B cell (primary cell): ENCODE data around the gene LY9. TPM values are rescaled to one million over a fixed set of nuclear protein-coding genes. Genes with fewer than 3 reads are reported as not detected.
"Not testable (repeated sequence)": the region's sequence is repeated elsewhere in the genome, so short reads cannot be mapped to it uniquely, and the experiment has no call there.

Experiments
- ATAC-seq: fragments of 200-7000 bp; cut with Tn5 transposase; one replicate; pipeline ENCODE4 v1.10.0; 2021; ENCODE audit warnings: low read depth, mild to moderate bottlenecking, moderate number of reproducible peaks, moderate library complexity
- CTCF ChIA-PET: fragments of 350-600 bp; sonication (Branson Sonifier 250); formaldehyde crosslinking; loops from one replicate; lab custom pipeline; 2021; ENCODE audit warnings: antibody characterized with exemption, inconsistent platforms; lab: Charles Lee
- POLR2A ChIA-PET: fragments of 350-600 bp; sonication (Branson Sonifier 250); formaldehyde crosslinking; loops from one replicate; lab custom pipeline; 2021; ENCODE audit warnings: antibody characterized with exemption; lab: Charles Lee
- DNase-seq: peaks from one replicate; pipeline ENCODE4 v3.0.0; 2013
- H2AFZ ChIP-seq: 2 replicates; pipeline ENCODE4 v1.6.1; 2012; ENCODE audit warnings: mild to moderate bottlenecking, low read depth, low read length; ENCODE audit not compliant: insufficient read depth, poor library complexity, severe bottlenecking
- H3K27ac ChIP-seq, 2 donors: 1 replicate in 1 of 2; 2 replicates in 1 of 2; pipeline ENCODE4 v1.5.1; 2012 to 2013; ENCODE audit warnings: low read length in 2 of 2, mild to moderate bottlenecking in 2 of 2, moderate library complexity in 1 of 2
- H3K27me3 ChIP-seq, 4 experiments: fragments of 200-600 bp in 1 of 4; sonication (generic) in 1 of 4; replicated peaks in 1 of 4; 1 replicate in 2 of 4; 2 replicates in 2 of 4; pipeline versions ENCODE4 v1.6.1 to v1.7.0; 2013 to 2016; ENCODE audit warnings: low read length in 3 of 4, mild to moderate bottlenecking in 2 of 4, mixed read lengths in 1 of 4, moderate library complexity in 1 of 4; ENCODE audit not compliant: insufficient read depth in 4 of 4, control insufficient read depth in 3 of 4; ENCODE audit errors: control extremely low read depth in 1 of 4
- H3K36me3 ChIP-seq, 2 experiments: replicated peaks in 1 of 2; 1 replicate in 1 of 2; 2 replicates in 1 of 2; pipeline versions ENCODE4 v1.6.1 to v1.7.1; 2013; ENCODE audit warnings: low read length in 1 of 2; ENCODE audit not compliant: insufficient read depth in 2 of 2, control insufficient read depth in 1 of 2; ENCODE audit errors: control extremely low read depth in 1 of 2, extremely low read depth in 1 of 2
- H3K4me1 ChIP-seq, 2 donors: fragments of 200-600 bp in 1 of 2; sonication (generic) in 1 of 2; 1 replicate in 1 of 2; 2 replicates in 1 of 2; pipeline versions ENCODE4 v1.5.1 to v1.6.1; 2013 to 2017; ENCODE audit warnings: low read length in 2 of 2; ENCODE audit not compliant: control insufficient read depth in 2 of 2, insufficient read depth in 2 of 2
- H3K4me2 ChIP-seq: replicated peaks from 2 replicates; pipeline ENCODE3; 2012; ENCODE audit warnings: mild to moderate bottlenecking, low read depth, low read length; ENCODE audit not compliant: poor library complexity, severe bottlenecking
- H3K4me3 ChIP-seq, 5 experiments: fragments of 200-600 bp in 1 of 5; sonication (generic) in 1 of 5; 1 replicate in 3 of 5; 2 replicates in 2 of 5; pipeline versions ENCODE4 v1.5.1 to v1.7.0; 2011 to 2016; ENCODE audit warnings: low read length in 4 of 5, mild to moderate bottlenecking in 4 of 5, low read depth in 2 of 5, control low read depth in 1 of 5, moderate library complexity in 1 of 5; ENCODE audit not compliant: insufficient read depth in 1 of 5; ENCODE audit errors: control extremely low read depth in 1 of 5, extremely low read depth in 1 of 5
- H3K79me2 ChIP-seq: fragments of 200-600 bp; sonication (generic); one replicate; pipeline ENCODE4 v1.6.0; 2016; ENCODE audit warnings: low read length; ENCODE audit not compliant: control insufficient read depth, insufficient read depth
- H3K9ac ChIP-seq: fragments of 200-600 bp; sonication (generic); 2 replicates; pipeline ENCODE4 v1.6.1; 2017; ENCODE audit warnings: mild to moderate bottlenecking, low read length, moderate library complexity
- H3K9me3 ChIP-seq, 3 donors: one replicate each; pipeline versions ENCODE4 v1.6.1 to v1.7.1; 2013; ENCODE audit warnings: low read length in 2 of 3; ENCODE audit not compliant: control insufficient read depth in 2 of 3, insufficient read depth in 1 of 3; ENCODE audit errors: control extremely low read depth in 1 of 3
- H4K20me1 ChIP-seq: 2 replicates; pipeline ENCODE4 v1.6.0; 2012; ENCODE audit warnings: mild to moderate bottlenecking, low read length; ENCODE audit not compliant: insufficient read depth, control insufficient read depth, poor library complexity, severe bottlenecking
- H3K27ac Mint-ChIP-seq: one replicate; pipeline ENCODE4 v1.8.0; 2021; ENCODE audit warnings: mixed read lengths
- H3K27me3 Mint-ChIP-seq: one replicate; pipeline ENCODE4 v1.8.0; 2021; ENCODE audit warnings: mixed read lengths
- H3K4me1 Mint-ChIP-seq: one replicate; pipeline ENCODE4 v1.8.0; 2021; ENCODE audit warnings: mixed read lengths
- H3K4me3 Mint-ChIP-seq: one replicate; pipeline ENCODE4 v1.8.0; 2021; ENCODE audit warnings: mixed read lengths
- H3K9me3 Mint-ChIP-seq: one replicate; pipeline ENCODE4 v1.8.0; 2022; ENCODE audit warnings: mixed read lengths; ENCODE audit not compliant: insufficient read depth
- EZH2 ChIP-seq: IDR thresholded peaks from 2 replicates; pipeline ENCODE4 v1.6.1; 2012; ENCODE audit warnings: borderline replicate concordance, low read depth, mild to moderate bottlenecking, moderate library complexity, low read length; ENCODE audit not compliant: insufficient read depth, poor library complexity, severe bottlenecking
- WGBS: methylation state at CpG from one replicate; pipeline ENCODE4 v1.1.5; 2013; ENCODE audit warnings: missing lambda C conversion rate; ENCODE audit not compliant: insufficient coverage; 5-methylcytosine and 5-hydroxymethylcytosine counted together
- intact Hi-C: fragments of 100-400 bp; cut with micrococcal nuclease; formaldehyde crosslinking; loops from one replicate; pipeline ENCODE4 v1.10.0; 2022
- polyA plus RNA-seq: library from polyadenylated mRNA; depleted of rRNA; stranded (reverse); fragments of >200 nt; gene quantifications from 2 replicates; pipeline ENCODE4 v1.2.3, GENCODE V29; 2012
- total RNA-seq, 2 donors: library from RNA; stranded (reverse); fragments of 120-200 nt in 1 of 2; gene quantifications; 1 replicate in 1 of 2; 2 replicates in 1 of 2; pipeline versions ENCODE4 v1.2.3 to v1.2.4, GENCODE V29; 2013 to 2022
- TF ChIP-seq, protein P1 (sequence below): fragments of 200-600 bp; IDR thresholded peaks from one replicate; pipeline ENCODE4 v1.8.0; 2022; ENCODE audit warnings: antibody characterized with exemption, mild to moderate bottlenecking

The LY9 gene
- total and polyA plus RNA-seq, 2 donors (not counting 1 experiment from before 2014, with no cell fraction given): 252 to 365 TPM

DNA sequence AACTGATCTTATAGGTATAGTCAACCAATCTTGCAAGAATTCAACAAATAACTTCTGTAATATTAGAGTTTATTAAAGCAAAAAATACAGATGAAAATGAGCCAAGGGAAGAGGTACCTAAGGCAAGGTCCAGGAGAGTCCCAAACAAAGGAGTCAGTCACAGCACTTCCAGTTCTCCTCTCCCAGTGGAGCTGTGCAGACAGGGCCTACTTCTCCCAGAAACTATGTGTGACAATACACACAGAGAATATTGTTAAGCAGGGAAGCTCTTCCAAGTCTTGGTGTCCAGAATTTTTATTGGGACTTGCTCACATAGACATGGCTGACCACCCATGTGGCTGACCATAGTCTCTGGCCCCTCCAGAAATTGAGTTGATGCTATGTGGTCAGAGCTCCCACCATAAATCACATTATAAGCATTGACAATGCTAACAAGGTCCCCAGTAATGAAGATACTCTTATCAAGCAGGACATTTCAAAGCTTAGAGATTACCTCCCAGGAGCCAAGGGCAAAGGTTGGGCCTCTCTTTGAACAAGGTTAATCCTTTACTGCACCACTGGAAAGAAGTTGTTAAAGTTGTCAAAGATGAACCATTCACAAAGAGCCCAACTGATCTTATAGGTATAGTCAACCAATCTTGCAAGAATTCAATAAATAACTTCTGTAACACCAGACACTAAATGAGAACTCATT lies 70.2 kb downstream of the LY9 start:
- Histone ChIP-seq H3K9ac (no peak overlapping the region), H3K4me1 (peaks cover 19 to 23% of the 10 kb centered on the region in 2 donors), H3K27me3 (no peaks in the 10 kb centered on the region), H2AFZ (no peak overlapping the region), H3K79me2 (no peaks in the 10 kb centered on the region), H3K36me3 (no peaks in the 10 kb centered on the region), H3K9me3 (peaks cover 0 to 1% (median 0%) of the 10 kb centered on the region in 3 donors), H4K20me1 (no peaks in the 10 kb centered on the region), H3K4me3 (no peak overlapping the region), H3K4me2 (no peak overlapping the region), H3K27ac (no peak overlapping the region)
- intact Hi-C loops: no loop called here
- ChIA-PET CTCF (interaction anchor here (1.0 kb wide), 1 partner anchor 31 kb away, joined by 3 read pairs; no protein-coding TSS in a partner anchor), POLR2A (interaction anchor here (0.5 kb wide), 1 partner anchor 8 kb away, joined by 7 read pairs; no protein-coding TSS in a partner anchor)
- DNase-seq (no peak), ATAC-seq (no peak)
- Mint-ChIP-seq H3K4me1 (peaks cover 29% of the 10 kb centered on the region), H3K27ac (no peak overlapping the region), H3K27me3 (peaks cover 3% of the 10 kb centered on the region), H3K4me3 (no peak overlapping the region), H3K9me3 (no peaks in the 10 kb centered on the region)
- TF ChIP-seq EZH2: no peak
- TF ChIP-seq, protein P1, sequence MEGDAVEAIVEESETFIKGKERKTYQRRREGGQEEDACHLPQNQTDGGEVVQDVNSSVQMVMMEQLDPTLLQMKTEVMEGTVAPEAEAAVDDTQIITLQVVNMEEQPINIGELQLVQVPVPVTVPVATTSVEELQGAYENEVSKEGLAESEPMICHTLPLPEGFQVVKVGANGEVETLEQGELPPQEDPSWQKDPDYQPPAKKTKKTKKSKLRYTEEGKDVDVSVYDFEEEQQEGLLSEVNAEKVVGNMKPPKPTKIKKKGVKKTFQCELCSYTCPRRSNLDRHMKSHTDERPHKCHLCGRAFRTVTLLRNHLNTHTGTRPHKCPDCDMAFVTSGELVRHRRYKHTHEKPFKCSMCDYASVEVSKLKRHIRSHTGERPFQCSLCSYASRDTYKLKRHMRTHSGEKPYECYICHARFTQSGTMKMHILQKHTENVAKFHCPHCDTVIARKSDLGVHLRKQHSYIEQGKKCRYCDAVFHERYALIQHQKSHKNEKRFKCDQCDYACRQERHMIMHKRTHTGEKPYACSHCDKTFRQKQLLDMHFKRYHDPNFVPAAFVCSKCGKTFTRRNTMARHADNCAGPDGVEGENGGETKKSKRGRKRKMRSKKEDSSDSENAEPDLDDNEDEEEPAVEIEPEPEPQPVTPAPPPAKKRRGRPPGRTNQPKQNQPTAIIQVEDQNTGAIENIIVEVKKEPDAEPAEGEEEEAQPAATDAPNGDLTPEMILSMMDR: no peak

DNA sequence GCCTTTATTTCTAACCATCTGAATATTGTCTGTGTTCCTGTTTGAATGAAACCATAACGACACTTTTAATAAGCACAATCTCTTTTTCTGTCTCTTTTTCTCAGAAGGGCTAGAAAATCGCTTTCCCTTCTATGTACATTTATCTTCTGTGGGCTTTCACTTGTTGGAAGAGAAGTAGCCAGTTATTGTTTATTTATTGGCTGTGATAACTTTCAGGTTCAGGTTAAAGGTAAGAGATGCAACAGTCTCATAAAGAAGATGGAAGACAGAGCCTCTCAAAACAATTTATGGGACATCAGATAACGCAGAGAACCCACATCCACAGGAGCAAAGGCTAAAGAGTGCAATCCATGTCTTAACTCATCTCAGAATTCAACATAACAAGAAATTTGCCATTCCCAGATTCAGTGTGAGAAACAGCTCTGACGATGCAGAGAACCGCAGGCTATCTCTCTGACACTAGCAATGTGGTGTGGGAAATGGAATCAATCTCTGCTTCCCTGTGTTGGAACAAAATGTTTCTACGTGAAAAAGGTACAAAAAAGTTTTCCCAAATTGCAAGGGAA lies 70.8 kb downstream of the LY9 start:
- ChIA-PET POLR2A (interaction anchor here (0.5 kb wide), 1 partner anchor 9 kb away, joined by 7 read pairs; no protein-coding TSS in a partner anchor), CTCF (no interaction called here)
- Histone ChIP-seq H3K27me3 (no peaks in the 10 kb centered on the region), H3K4me3 (no peak overlapping the region), H3K9me3 (peaks cover 0 to 1% (median 0%) of the 10 kb centered on the region in 3 donors), H3K36me3 (no peaks in the 10 kb centered on the region), H3K27ac (no peak overlapping the region), H3K79me2 (no peaks in the 10 kb centered on the region), H2AFZ (no peak overlapping the region), H3K4me2 (no peak overlapping the region), H3K4me1 (peaks cover 19% of the 10 kb centered on the region in 2 donors), H3K9ac (no peak overlapping the region), H4K20me1 (no peaks in the 10 kb centered on the region)
- WGBS: 100% methylated on average over 1 of the region's 6 CpGs
- H3K4me1 Mint-ChIP-seq: peaks cover 29% of the 10 kb centered on the region
- no peaks in the 10 kb centered on the region for H3K9me3 Mint-ChIP-seq
- no peak for TF ChIP-seq EZH2
- DNase-seq: no peak
- intact Hi-C loops: no loop called here
- no peaks in the 10 kb centered on the region for H3K27me3 Mint-ChIP-seq
- no peak overlapping the region for H3K4me3 Mint-ChIP-seq
- no peak overlapping the region for H3K27ac Mint-ChIP-seq
- no peak for ATAC-seq

DNA sequence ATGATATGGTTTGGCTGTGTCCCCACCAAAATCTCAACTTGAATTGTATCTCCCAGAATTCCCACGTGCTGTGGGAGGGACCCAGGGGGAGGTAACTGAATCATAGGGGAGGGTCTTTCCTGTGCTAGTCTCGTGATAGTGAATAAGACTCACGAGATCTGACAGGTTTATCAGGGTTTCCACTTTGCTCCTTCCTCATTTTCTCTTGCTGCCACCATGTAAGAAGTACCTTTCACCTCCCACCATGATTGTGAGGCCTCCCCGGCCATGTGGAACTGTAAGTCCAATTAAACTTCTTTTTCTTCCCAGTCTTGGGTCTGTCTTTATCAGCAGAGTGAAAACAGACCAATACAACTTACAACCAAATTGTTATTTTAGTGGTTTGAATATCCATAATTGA lies 71.7 kb downstream of the LY9 start:
- not testable (repeated sequence) for H3K27ac Mint-ChIP-seq

More for the DNA sequence above, 71.7 kb downstream of the LY9 start:
- H3K9ac ChIP-seq, H3K9me3 Mint-ChIP-seq, H3K36me3 ChIP-seq, intact Hi-C loops, ATAC-seq, H3K4me3 Mint-ChIP-seq, H3K4me2 ChIP-seq, POLR2A ChIA-PET, H2AFZ ChIP-seq, CTCF ChIA-PET, H3K27ac ChIP-seq, H3K27me3 Mint-ChIP-seq, H3K27me3 ChIP-seq, H3K4me3 ChIP-seq, H4K20me1 ChIP-seq, H3K9me3 ChIP-seq, H3K79me2 ChIP-seq, DNase-seq: not testable (repeated sequence)
- H3K4me1 ChIP-seq: peaks cover 10% of the 10 kb centered on the region in 2 donors
- peaks cover 21% of the 10 kb centered on the region for H3K4me1 Mint-ChIP-seq
- 40% methylated on average over 1 of the region's 4 CpGs for WGBS
